Measurements from ENCODE around the gene IGSF3.
"Not testable (repeated sequence)": the region's sequence is repeated elsewhere in the genome, so short reads cannot be mapped to it uniquely, and the experiment has no call there.

IGSF3 gene

GRCh38 chr1:116607463-116607862 is 60.1 kb downstream of the IGSF3 start:
- H3K4me1 ChIP-seq (ENCODE audit: insufficient read depth, low read length); H3K36me3 ChIP-seq (ENCODE audit: insufficient read depth, low read length); H3K27me3 ChIP-seq (ENCODE audit: insufficient read depth, low read length); H3K27ac ChIP-seq (ENCODE audit: low read depth, low read length); H3K4me3 ChIP-seq (ENCODE audit: low read length); H3K9me3 ChIP-seq (ENCODE audit: insufficient read depth, low read depth, low read length); H3K9ac ChIP-seq (ENCODE audit: low read depth, low read length): not testable (repeated sequence)
- 75% methylated on average over 1 of the region's 1 CpG for WGBS

- not testable (repeated sequence) for H3K9me3 ChIP-seq (ENCODE audit: insufficient read depth, low read depth, low read length); H3K36me3 ChIP-seq (ENCODE audit: insufficient read depth, low read length); H3K27me3 ChIP-seq (ENCODE audit: insufficient read depth, low read length); H3K4me3 ChIP-seq (ENCODE audit: low read length); H3K4me1 ChIP-seq (ENCODE audit: insufficient read depth, low read length); H3K9ac ChIP-seq (ENCODE audit: low read depth, low read length); H3K27ac ChIP-seq (ENCODE audit: low read depth, low read length)
- 96% methylated on average over 3 of the region's 8 CpGs for whole genome bisulfite sequencing
These were observed 61.5 kb downstream of the IGSF3 start for GRCh38 chr1:116606067-116606466.

- H3K4me1 ChIP-seq (ENCODE audit: insufficient read depth, low read length): peaks cover 9% of the 10 kb centered on the region; the same call in 1 of the 2 replicates
- H3K27me3 ChIP-seq (ENCODE audit: insufficient read depth, low read length): no peaks in the 10 kb centered on the region
- no peaks in the 10 kb centered on the region for H3K9me3 ChIP-seq (ENCODE audit: insufficient read depth, low read depth, low read length)
- no peak overlapping the region for H3K9ac ChIP-seq (ENCODE audit: low read depth, low read length)
- no peak overlapping the region for H3K27ac ChIP-seq (ENCODE audit: low read depth, low read length)
- no peak overlapping the region for H3K4me3 ChIP-seq (ENCODE audit: low read length)
- WGBS: 83% methylated on average over 1 of the region's 1 CpG
- H3K36me3 ChIP-seq (ENCODE audit: insufficient read depth, low read length): no peaks in the 10 kb centered on the region
These were observed 62.2 kb downstream of the IGSF3 start for GRCh38 chr1:116605315-116605714.

- H3K36me3 ChIP-seq (ENCODE audit: insufficient read depth, low read length); H3K4me3 ChIP-seq (ENCODE audit: low read length); H3K9ac ChIP-seq (ENCODE audit: low read depth, low read length); H3K27ac ChIP-seq (ENCODE audit: low read depth, low read length); H3K27me3 ChIP-seq (ENCODE audit: insufficient read depth, low read length); H3K4me1 ChIP-seq (ENCODE audit: insufficient read depth, low read length); H3K9me3 ChIP-seq (ENCODE audit: insufficient read depth, low read depth, low read length): not testable (repeated sequence)
- 93% methylated on average over 3 of the region's 6 CpGs for WGBS
These were observed 63.1 kb downstream of the IGSF3 start for GRCh38 chr1:116604408-116604807.

GRCh38 chr1:116603646-116604045 is 63.9 kb downstream of the IGSF3 start:
- H3K9me3 ChIP-seq (ENCODE audit: insufficient read depth, low read depth, low read length); H3K9ac ChIP-seq (ENCODE audit: low read depth, low read length); H3K36me3 ChIP-seq (ENCODE audit: insufficient read depth, low read length); H3K4me1 ChIP-seq (ENCODE audit: insufficient read depth, low read length); H3K27ac ChIP-seq (ENCODE audit: low read depth, low read length); H3K27me3 ChIP-seq (ENCODE audit: insufficient read depth, low read length); H3K4me3 ChIP-seq (ENCODE audit: low read length): not testable (repeated sequence)
- 94% methylated on average over 20 of the region's 21 CpGs for WGBS

- H3K4me1 ChIP-seq (ENCODE audit: insufficient read depth, low read length); H3K27me3 ChIP-seq (ENCODE audit: insufficient read depth, low read length); H3K36me3 ChIP-seq (ENCODE audit: insufficient read depth, low read length); H3K4me3 ChIP-seq (ENCODE audit: low read length); H3K27ac ChIP-seq (ENCODE audit: low read depth, low read length); H3K9ac ChIP-seq (ENCODE audit: low read depth, low read length); H3K9me3 ChIP-seq (ENCODE audit: insufficient read depth, low read depth, low read length): not testable (repeated sequence)
- 100% methylated on average over 1 of the region's 2 CpGs for WGBS
These were observed 68.2 kb downstream of the IGSF3 start for GRCh38 chr1:116599369-116599768.

- not testable (repeated sequence) for H3K27ac ChIP-seq (ENCODE audit: low read depth, low read length); H3K4me1 ChIP-seq (ENCODE audit: insufficient read depth, low read length)
These were observed 69.0 kb downstream of the IGSF3 start for GRCh38 chr1:116598420-116599036.

GRCh38 chr1:116597388-116597787 is 70.1 kb downstream of the IGSF3 start:
- H3K4me1 ChIP-seq (ENCODE audit: insufficient read depth, low read length); H3K27ac ChIP-seq (ENCODE audit: low read depth, low read length); H3K9me3 ChIP-seq (ENCODE audit: insufficient read depth, low read depth, low read length); H3K27me3 ChIP-seq (ENCODE audit: insufficient read depth, low read length); H3K36me3 ChIP-seq (ENCODE audit: insufficient read depth, low read length); H3K9ac ChIP-seq (ENCODE audit: low read depth, low read length); H3K4me3 ChIP-seq (ENCODE audit: low read length): not testable (repeated sequence)
- WGBS: 82% methylated on average over 1 of the region's 2 CpGs

More at GRCh38 chr1:116598420-116599036, 69.0 kb downstream of the IGSF3 start:
- H3K4me3 ChIP-seq (ENCODE audit: low read length); H3K9me3 ChIP-seq (ENCODE audit: insufficient read depth, low read depth, low read length); H3K27me3 ChIP-seq (ENCODE audit: insufficient read depth, low read length); H3K36me3 ChIP-seq (ENCODE audit: insufficient read depth, low read length); H3K9ac ChIP-seq (ENCODE audit: low read depth, low read length): not testable (repeated sequence)
- WGBS: 91% methylated on average over 11 of the region's 11 CpGs

- H3K27me3 ChIP-seq (ENCODE audit: insufficient read depth, low read length); H3K9ac ChIP-seq (ENCODE audit: low read depth, low read length); H3K4me1 ChIP-seq (ENCODE audit: insufficient read depth, low read length); H3K36me3 ChIP-seq (ENCODE audit: insufficient read depth, low read length); H3K9me3 ChIP-seq (ENCODE audit: insufficient read depth, low read depth, low read length); H3K27ac ChIP-seq (ENCODE audit: low read depth, low read length); H3K4me3 ChIP-seq (ENCODE audit: low read length): not testable (repeated sequence)
- 98% methylated on average over 3 of the region's 5 CpGs for WGBS
These were observed 70.7 kb downstream of the IGSF3 start for GRCh38 chr1:116596742-116597307.

GRCh38 chr1:116595946-116596741 is 71.4 kb downstream of the IGSF3 start:
- H3K27me3 ChIP-seq (ENCODE audit: insufficient read depth, low read length); H3K9ac ChIP-seq (ENCODE audit: low read depth, low read length); H3K4me3 ChIP-seq (ENCODE audit: low read length); H3K9me3 ChIP-seq (ENCODE audit: insufficient read depth, low read depth, low read length); H3K4me1 ChIP-seq (ENCODE audit: insufficient read depth, low read length); H3K36me3 ChIP-seq (ENCODE audit: insufficient read depth, low read length); H3K27ac ChIP-seq (ENCODE audit: low read depth, low read length): not testable (repeated sequence)
- 29% methylated on average over 8 of the region's 8 CpGs for WGBS

GRCh38 chr1:116595065-116595840 is 72.3 kb downstream of the IGSF3 start:
- H3K4me3 ChIP-seq (ENCODE audit: low read length); H3K9ac ChIP-seq (ENCODE audit: low read depth, low read length); H3K27me3 ChIP-seq (ENCODE audit: insufficient read depth, low read length); H3K36me3 ChIP-seq (ENCODE audit: insufficient read depth, low read length); H3K4me1 ChIP-seq (ENCODE audit: insufficient read depth, low read length); H3K9me3 ChIP-seq (ENCODE audit: insufficient read depth, low read depth, low read length); H3K27ac ChIP-seq (ENCODE audit: low read depth, low read length): not testable (repeated sequence)
- 85% methylated on average over 4 of the region's 4 CpGs for WGBS
